ENCODE results near the gene N4BP2L2. TPM values are rescaled to one million over a fixed set of nuclear protein-coding genes. Genes with fewer than 3 reads are reported as not detected.

The N4BP2L2 gene
- total RNA-seq, 2 experiments from 2014 or later: 57.5 to 76.3 TPM

- H3K4me3 ChIP-seq (ENCODE audit: low read depth, low read length, poor library complexity, severe bottlenecking): no peak overlapping the region
- CTCF ChIA-PET (ENCODE audit: unreplicated experiment): no interaction called here
- intact Hi-C loops (cut with micrococcal nuclease; ENCODE audit: unreplicated experiment): loop anchor here (5.0 to 10.0 kb wide), 2 partner anchors 380 to 1048 kb away; no protein-coding TSS in a partner anchor
- DNase-seq (ENCODE audit: low spot score): no peak
- no peaks in the 10 kb centered on the region for H4K20me1 ChIP-seq (ENCODE audit: insufficient read depth, low read length)
- H2AFZ ChIP-seq (ENCODE audit: low read length): no peak overlapping the region
- H3K36me3 ChIP-seq (ENCODE audit: insufficient read depth, low read length): peaks cover 1% of the 10 kb centered on the region; the same call in 1 of the 2 replicates
- TF ChIP-seq EZH2phosphoT487 (IDR thresholded peaks at IDR 0.05; ENCODE audit: borderline replicate concordance, low read depth, low read length) (no peak), CTCF (conservative IDR thresholded peaks at IDR 0.05; ENCODE audit: low read length) (no peak)
- H3K4me2 ChIP-seq (ENCODE audit: low read length): peak overlapping the region; percentile 89; the same call in 1 of the 2 replicates
- peaks cover 13% of the 10 kb centered on the region; the same call in 1 of the 2 replicates for H3K79me2 ChIP-seq (ENCODE audit: insufficient read depth, low read depth, low read length)
- no peaks in the 10 kb centered on the region for H3K9me2 ChIP-seq (ENCODE audit: insufficient read depth, low read length)
- TSS peak; percentile 60 for BruUV-seq (replicated peaks)
- POLR2A ChIA-PET: interaction anchor here (0.8 to 1.1 kb wide), 2 partner anchors 11 to 1158 kb away, joined by 3 read pairs; no protein-coding TSS in a partner anchor
- no peak overlapping the region for H3K27ac ChIP-seq (ENCODE audit: low read depth, low read length, poor library complexity, severe bottlenecking)
- H3K4me1 ChIP-seq (ENCODE audit: insufficient read depth, low read length, poor library complexity, severe bottlenecking): peaks cover 25% of the 10 kb centered on the region
- H3K9me3 ChIP-seq (ENCODE audit: low read length): peaks cover 2% of the 10 kb centered on the region; the same call in 1 of the 2 replicates
Observed at GRCh38 chr13:32425158-32425557, 113.4 kb downstream of the N4BP2L2 start.

- Histone ChIP-seq H2AFZ (ENCODE audit: low read length) (no peak overlapping the region), H3K4me2 (ENCODE audit: low read length) (no peak overlapping the region), H3K9me2 (ENCODE audit: insufficient read depth, low read length) (no peaks in the 10 kb centered on the region), H3K4me3 (ENCODE audit: low read depth, low read length, poor library complexity, severe bottlenecking) (no peak overlapping the region), H3K27ac (ENCODE audit: low read depth, low read length, poor library complexity, severe bottlenecking) (no peak overlapping the region), H3K9me3 (ENCODE audit: low read length) (peaks cover 7% of the 10 kb centered on the region; the same call in 1 of the 2 replicates), H3K36me3 (ENCODE audit: insufficient read depth, low read length) (peaks cover 6% of the 10 kb centered on the region; the same call in 1 of the 2 replicates), H3K4me1 (ENCODE audit: insufficient read depth, low read length, poor library complexity, severe bottlenecking) (peaks cover 19% of the 10 kb centered on the region), H3K79me2 (ENCODE audit: insufficient read depth, low read depth, low read length) (peaks cover 13% of the 10 kb centered on the region; the same call in 1 of the 2 replicates), H4K20me1 (ENCODE audit: insufficient read depth, low read length) (no peaks in the 10 kb centered on the region)
- ChIA-PET CTCF (ENCODE audit: unreplicated experiment) (no interaction called here), POLR2A (no interaction called here)
- intact Hi-C loops (cut with micrococcal nuclease; ENCODE audit: unreplicated experiment): loop anchor here (10.0 kb wide), 1 partner anchor 379 kb away; no protein-coding TSS in a partner anchor
- no peak for DNase-seq (ENCODE audit: low spot score)
- TF ChIP-seq CTCF (conservative IDR thresholded peaks at IDR 0.05; ENCODE audit: low read length): no peak
- no peak for TF ChIP-seq EZH2phosphoT487 (IDR thresholded peaks at IDR 0.05; ENCODE audit: borderline replicate concordance, low read depth, low read length)
- BruUV-seq (replicated peaks): no TSS peak
Observed at GRCh38 chr13:32423592-32423991, 115.0 kb downstream of the N4BP2L2 start.

DNA sequence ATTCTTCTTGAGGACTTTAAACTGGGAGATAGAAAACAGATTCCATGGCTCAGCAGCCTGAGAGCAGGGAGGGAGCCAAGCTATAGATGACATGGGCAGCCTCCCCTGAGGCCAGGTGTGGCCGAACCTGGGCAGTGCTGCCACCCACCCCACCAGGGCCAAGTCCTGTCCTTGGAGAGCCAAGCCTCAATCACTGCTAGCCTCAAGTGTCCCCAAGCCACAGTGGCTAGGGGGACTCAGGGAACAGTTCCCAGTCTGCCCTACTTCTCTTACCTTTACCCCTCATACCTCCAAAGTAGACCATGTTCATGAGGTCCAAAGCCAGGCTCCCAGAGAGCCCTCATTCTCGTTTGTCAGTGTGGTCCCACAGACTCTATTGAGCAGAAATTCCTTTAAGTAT lies 118.7 kb downstream of the N4BP2L2 start:
- BruUV-seq (replicated peaks): no TSS peak
- ChIA-PET CTCF (ENCODE audit: unreplicated experiment) (no interaction called here), POLR2A (no interaction called here)
- Histone ChIP-seq H3K27ac (ENCODE audit: low read depth, low read length, poor library complexity, severe bottlenecking) (no peak overlapping the region), H3K4me2 (ENCODE audit: low read length) (no peak overlapping the region), H3K79me2 (ENCODE audit: insufficient read depth, low read depth, low read length) (peaks cover 3% of the 10 kb centered on the region; the same call in 1 of the 2 replicates), H3K4me3 (ENCODE audit: low read depth, low read length, poor library complexity, severe bottlenecking) (no peak overlapping the region), H4K20me1 (ENCODE audit: insufficient read depth, low read length) (no peaks in the 10 kb centered on the region), H2AFZ (ENCODE audit: low read length) (no peak overlapping the region), H3K4me1 (ENCODE audit: insufficient read depth, low read length, poor library complexity, severe bottlenecking) (no peaks in the 10 kb centered on the region), H3K9me2 (ENCODE audit: insufficient read depth, low read length) (no peaks in the 10 kb centered on the region), H3K36me3 (ENCODE audit: insufficient read depth, low read length) (peaks cover 6% of the 10 kb centered on the region; the same call in 1 of the 2 replicates), H3K9me3 (ENCODE audit: low read length) (peaks cover 7% of the 10 kb centered on the region; the same call in 1 of the 2 replicates)
- no peak for TF ChIP-seq CTCF (conservative IDR thresholded peaks at IDR 0.05; ENCODE audit: low read length)
- no peak for TF ChIP-seq EZH2phosphoT487 (IDR thresholded peaks at IDR 0.05; ENCODE audit: borderline replicate concordance, low read depth, low read length)
- DNase-seq (ENCODE audit: low spot score): no peak
- intact Hi-C loops (cut with micrococcal nuclease; ENCODE audit: unreplicated experiment): loop anchor here (10.0 kb wide), 1 partner anchor 375 kb away; no protein-coding TSS in a partner anchor

All from OCI-LY7 (cell line).